Neural progenitor cell (in vitro differentiated cells): Measurements from ENCODE around the gene FAM149A. TPM values are rescaled to one million over a fixed set of nuclear protein-coding genes. Genes with fewer than 3 reads are reported as not detected.

Experiments
- DNase-seq: peaks from one replicate; pipeline ENCODE4 v3.0.0-alpha.2; 2016; ENCODE audit warnings: low spot score
- H2AFZ ChIP-seq: fragments of 200-600 bp; sonication (generic); replicated peaks from 2 replicates; pipeline ENCODE4 v1.6.1; 2016; ENCODE audit warnings: antibody characterized with exemption
- H3F3A ChIP-seq: fragments of 200-600 bp; sonication (generic); 2 replicates; pipeline ENCODE4 v1.6.1; 2016; ENCODE audit warnings: antibody characterized with exemption, low read depth
- H3K27ac ChIP-seq: fragments of 200-600 bp; sonication (generic); 2 replicates; pipeline ENCODE4 v1.5.1; 2016; ENCODE audit warnings: mild to moderate bottlenecking
- H3K27me3 ChIP-seq: fragments of 200-600 bp; sonication (generic); 2 replicates; pipeline ENCODE4 v1.6.1; 2016; ENCODE audit warnings: mild to moderate bottlenecking, moderate library complexity
- H3K36me3 ChIP-seq: fragments of 200-600 bp; sonication (generic); 2 replicates; pipeline ENCODE4 v1.5.1; 2016
- H3K4me1 ChIP-seq: fragments of 200-600 bp; sonication (generic); 2 replicates; pipeline ENCODE4 v1.6.1; 2016; ENCODE audit warnings: mixed run types
- H3K4me2 ChIP-seq: fragments of 200-600 bp; sonication (generic); 2 replicates; pipeline ENCODE4 v1.6.1; 2016
- H3K4me3 ChIP-seq: fragments of 200-600 bp; sonication (generic); 2 replicates; pipeline ENCODE4 v1.5.1; 2016
- H3K79me2 ChIP-seq: fragments of 200-600 bp; sonication (generic); 2 replicates; pipeline ENCODE4 v1.6.1; 2016; ENCODE audit warnings: low read depth
- H3K9ac ChIP-seq: fragments of 200-600 bp; sonication (generic); 2 replicates; pipeline ENCODE4 v1.6.1; 2016
- H3K9me3 ChIP-seq: fragments of 200-600 bp; sonication (generic); 2 replicates; pipeline ENCODE4 v1.5.1; 2016; ENCODE audit warnings: low read depth
- H4K20me1 ChIP-seq: fragments of 200-600 bp; sonication (generic); 2 replicates; pipeline ENCODE4 v1.6.1; 2016; ENCODE audit warnings: low read depth
- H3K27ac Mint-ChIP-seq: 3 replicates; pipeline ENCODE4 v1.8.0; 2021; ENCODE audit warnings: mixed read lengths
- H3K27me3 Mint-ChIP-seq: 2 replicates; pipeline ENCODE4 v1.8.0; 2022; ENCODE audit warnings: low read depth, mild to moderate bottlenecking, inconsistent platforms, moderate library complexity, mixed read lengths; ENCODE audit not compliant: insufficient read depth
- H3K36me3 Mint-ChIP-seq: 3 replicates; pipeline ENCODE4 v1.8.0; 2021; ENCODE audit warnings: mixed read lengths
- H3K4me1 Mint-ChIP-seq: 3 replicates; pipeline ENCODE4 v1.8.0; 2021; ENCODE audit warnings: mixed read lengths
- H3K4me3 Mint-ChIP-seq: 3 replicates; pipeline ENCODE4 v1.8.0; 2021; ENCODE audit warnings: mild to moderate bottlenecking, moderate library complexity, mixed read lengths
- H3K9me3 Mint-ChIP-seq: 3 replicates; pipeline ENCODE4 v1.8.0; 2020; ENCODE audit warnings: mixed read lengths
- EZH2 ChIP-seq: fragments of 200-600 bp; sonication (generic); IDR thresholded peaks from 2 replicates; pipeline ENCODE4 v1.6.1; 2017; ENCODE audit warnings: antibody characterized with exemption, mild to moderate bottlenecking, moderate library complexity
- EZH2phosphoT487 ChIP-seq: fragments of 200-600 bp; sonication (generic); IDR thresholded peaks from 2 replicates; pipeline ENCODE4 v1.6.1; 2017; ENCODE audit warnings: antibody characterized with exemption
- total RNA-seq: library from RNA; depleted of rRNA; stranded (reverse); fragments of >200 nt; gene quantifications from 2 replicates; pipeline ENCODE4 v1.2.3, GENCODE V29; 2015; ENCODE audit warnings: low replicate concordance
- TF ChIP-seq, protein P1 (sequence below): fragments of 200-600 bp; sonication (generic); IDR thresholded peaks from 2 replicates; pipeline ENCODE4 v1.5.1; 2017; ENCODE audit warnings: antibody characterized with exemption, mild to moderate bottlenecking

The FAM149A gene
- total RNA-seq, 1 donor from 2014 or later: 4.6 TPM

DNA sequence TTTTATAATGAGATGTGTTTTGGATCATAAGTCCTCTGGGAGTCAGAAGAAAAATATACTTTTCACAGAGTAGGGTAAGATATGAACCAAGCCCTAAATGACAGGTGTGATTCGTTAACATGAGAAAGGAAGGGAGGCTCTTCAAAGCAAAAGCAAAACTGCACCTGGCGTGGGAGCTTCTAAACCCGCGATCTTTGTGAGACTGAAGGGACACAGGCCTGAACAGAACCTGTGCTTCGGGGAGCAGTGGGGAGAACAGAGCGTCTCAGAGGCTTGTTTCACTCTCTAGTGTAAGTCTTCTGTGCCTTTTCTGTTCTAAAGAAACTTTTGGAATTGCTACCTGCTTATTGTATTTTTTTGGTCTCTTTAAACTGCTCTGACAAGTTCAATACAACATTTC, 56.6 kb downstream of the FAM149A start:
- Mint-ChIP-seq H3K4me1 (peaks cover 31% of the 10 kb centered on the region), H3K27ac (no peak overlapping the region), H3K27me3 (peaks cover 2% of the 10 kb centered on the region), H3K36me3 (no peaks in the 10 kb centered on the region), H3K9me3 (no peaks in the 10 kb centered on the region), H3K4me3 (no peak overlapping the region)
- no peak overlapping the region for H3K27ac ChIP-seq
- no peaks in the 10 kb centered on the region for H3K79me2 ChIP-seq
- H3K36me3 ChIP-seq: no peaks in the 10 kb centered on the region
- no peaks in the 10 kb centered on the region for H3K9me3 ChIP-seq
- H3K9ac ChIP-seq: no peak overlapping the region
- TF ChIP-seq, protein P1, sequence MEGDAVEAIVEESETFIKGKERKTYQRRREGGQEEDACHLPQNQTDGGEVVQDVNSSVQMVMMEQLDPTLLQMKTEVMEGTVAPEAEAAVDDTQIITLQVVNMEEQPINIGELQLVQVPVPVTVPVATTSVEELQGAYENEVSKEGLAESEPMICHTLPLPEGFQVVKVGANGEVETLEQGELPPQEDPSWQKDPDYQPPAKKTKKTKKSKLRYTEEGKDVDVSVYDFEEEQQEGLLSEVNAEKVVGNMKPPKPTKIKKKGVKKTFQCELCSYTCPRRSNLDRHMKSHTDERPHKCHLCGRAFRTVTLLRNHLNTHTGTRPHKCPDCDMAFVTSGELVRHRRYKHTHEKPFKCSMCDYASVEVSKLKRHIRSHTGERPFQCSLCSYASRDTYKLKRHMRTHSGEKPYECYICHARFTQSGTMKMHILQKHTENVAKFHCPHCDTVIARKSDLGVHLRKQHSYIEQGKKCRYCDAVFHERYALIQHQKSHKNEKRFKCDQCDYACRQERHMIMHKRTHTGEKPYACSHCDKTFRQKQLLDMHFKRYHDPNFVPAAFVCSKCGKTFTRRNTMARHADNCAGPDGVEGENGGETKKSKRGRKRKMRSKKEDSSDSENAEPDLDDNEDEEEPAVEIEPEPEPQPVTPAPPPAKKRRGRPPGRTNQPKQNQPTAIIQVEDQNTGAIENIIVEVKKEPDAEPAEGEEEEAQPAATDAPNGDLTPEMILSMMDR: no peak
- no peak for TF ChIP-seq EZH2
- no peak for TF ChIP-seq EZH2phosphoT487
- peaks cover 13% of the 10 kb centered on the region for H3K4me1 ChIP-seq
- H3K4me3 ChIP-seq: no peak overlapping the region
- no peaks in the 10 kb centered on the region for H4K20me1 ChIP-seq
- H3F3A ChIP-seq: peaks cover 9% of the 10 kb centered on the region
- no peak overlapping the region for H2AFZ ChIP-seq
- no peak for DNase-seq
- no peaks in the 10 kb centered on the region for H3K27me3 ChIP-seq
- no peak overlapping the region for H3K4me2 ChIP-seq

DNA sequence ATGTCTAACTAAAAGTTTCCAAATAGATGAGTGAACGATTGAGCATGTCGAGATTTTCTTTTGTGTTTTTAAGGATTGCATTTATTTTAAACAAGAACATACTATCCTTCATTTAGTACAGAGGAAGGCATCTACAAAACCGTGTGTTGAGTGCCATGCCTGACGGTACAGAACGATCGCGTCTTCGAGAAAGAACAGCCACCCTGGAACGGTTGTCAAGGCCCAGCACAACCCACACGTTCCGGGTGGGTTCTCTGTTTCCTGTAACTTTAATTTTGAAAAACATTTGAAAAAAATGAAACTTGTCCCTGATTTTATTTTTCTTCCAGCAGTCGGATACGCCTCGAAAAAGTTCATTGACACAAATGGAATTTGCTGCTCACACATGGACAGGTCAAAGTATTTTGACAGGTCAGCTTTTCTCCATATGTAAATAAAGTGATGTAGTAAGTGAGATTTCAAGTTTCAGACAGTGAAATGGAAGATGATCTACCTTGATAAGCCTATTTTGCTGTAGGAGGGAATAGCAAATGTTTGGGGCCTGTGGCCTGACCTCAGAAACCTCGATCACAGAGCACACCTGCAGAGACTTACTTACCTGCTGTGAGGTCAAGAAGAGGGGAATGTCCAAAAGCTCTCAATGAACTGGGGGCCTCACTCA, 62.5 kb downstream of the FAM149A start:
- Histone ChIP-seq H3K9ac (no peak overlapping the region), H3K27ac (no peak overlapping the region), H3K4me3 (no peak overlapping the region), H2AFZ (no peak overlapping the region), H3F3A (no peaks in the 10 kb centered on the region), H3K9me3 (no peaks in the 10 kb centered on the region), H3K4me1 (peaks cover 6% of the 10 kb centered on the region), H3K36me3 (no peaks in the 10 kb centered on the region), H3K79me2 (no peaks in the 10 kb centered on the region), H3K4me2 (no peak overlapping the region), H4K20me1 (no peaks in the 10 kb centered on the region), H3K27me3 (no peaks in the 10 kb centered on the region)
- no peak overlapping the region for H3K27ac Mint-ChIP-seq
- no peaks in the 10 kb centered on the region for H3K9me3 Mint-ChIP-seq
- TF ChIP-seq EZH2phosphoT487: no peak
- TF ChIP-seq, protein P1: no peak
- TF ChIP-seq EZH2: no peak
- no peaks in the 10 kb centered on the region for H3K36me3 Mint-ChIP-seq
- peaks cover 36% of the 10 kb centered on the region for H3K4me1 Mint-ChIP-seq
- H3K4me3 Mint-ChIP-seq: peak overlapping the region; percentile 0
- DNase-seq: no peak
- H3K27me3 Mint-ChIP-seq: peaks cover 2% of the 10 kb centered on the region

DNA sequence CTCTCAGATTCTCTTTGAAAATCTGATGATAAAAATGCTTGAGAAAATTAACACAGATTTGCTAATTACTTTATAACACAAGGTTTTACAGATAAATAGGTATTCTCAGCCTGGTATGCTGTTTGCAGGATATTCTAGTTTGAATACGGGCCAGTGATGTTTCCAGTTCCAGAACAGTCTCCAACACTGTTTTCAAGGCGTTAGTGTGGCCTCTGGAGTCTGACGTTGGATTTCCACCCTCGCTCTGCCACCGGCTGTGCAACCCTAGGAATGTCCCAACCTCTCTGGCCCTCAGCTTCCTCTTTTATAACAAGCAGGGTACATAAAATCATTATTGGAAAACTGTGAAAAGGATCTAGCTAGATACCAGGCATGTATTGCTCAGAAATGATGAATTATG, 63.1 kb downstream of the FAM149A start:
- Histone ChIP-seq H3K9ac (no peak overlapping the region), H3F3A (no peaks in the 10 kb centered on the region), H2AFZ (no peak overlapping the region), H3K27ac (no peak overlapping the region), H3K4me1 (peaks cover 6% of the 10 kb centered on the region), H3K79me2 (no peaks in the 10 kb centered on the region), H3K4me2 (no peak overlapping the region), H3K36me3 (no peaks in the 10 kb centered on the region), H3K4me3 (no peak overlapping the region), H4K20me1 (no peaks in the 10 kb centered on the region), H3K9me3 (no peaks in the 10 kb centered on the region), H3K27me3 (no peaks in the 10 kb centered on the region)
- TF ChIP-seq EZH2 (no peak), EZH2phosphoT487 (no peak)
- TF ChIP-seq, protein P1: no peak
- Mint-ChIP-seq H3K9me3 (no peaks in the 10 kb centered on the region), H3K4me3 (no peak overlapping the region), H3K27ac (no peak overlapping the region), H3K4me1 (peaks cover 36% of the 10 kb centered on the region), H3K27me3 (peaks cover 2% of the 10 kb centered on the region), H3K36me3 (no peaks in the 10 kb centered on the region)
- DNase-seq: no peak
